Fibroblast of pulmonary artery (primary cell): ENCODE data around the gene POLA2.

Source experiments
- DNase-seq: peaks from one replicate; pipeline ENCODE4 v3.0.0-alpha.2; 2010; ENCODE audit warnings: low read depth
- H3K4me3 ChIP-seq: replicated peaks from 2 replicates; pipeline ENCODE4 v1.5.1; 2011; ENCODE audit warnings: low read depth, mild to moderate bottlenecking, control low read depth, low read length, moderate library complexity
- CTCF ChIP-seq: IDR thresholded peaks from 2 replicates; pipeline ENCODE4 v1.5.1; 2011; ENCODE audit warnings: mild to moderate bottlenecking, control low read depth, low read length, inconsistent platforms; ENCODE audit errors: missing control alignments

POLA2 gene

DNA sequence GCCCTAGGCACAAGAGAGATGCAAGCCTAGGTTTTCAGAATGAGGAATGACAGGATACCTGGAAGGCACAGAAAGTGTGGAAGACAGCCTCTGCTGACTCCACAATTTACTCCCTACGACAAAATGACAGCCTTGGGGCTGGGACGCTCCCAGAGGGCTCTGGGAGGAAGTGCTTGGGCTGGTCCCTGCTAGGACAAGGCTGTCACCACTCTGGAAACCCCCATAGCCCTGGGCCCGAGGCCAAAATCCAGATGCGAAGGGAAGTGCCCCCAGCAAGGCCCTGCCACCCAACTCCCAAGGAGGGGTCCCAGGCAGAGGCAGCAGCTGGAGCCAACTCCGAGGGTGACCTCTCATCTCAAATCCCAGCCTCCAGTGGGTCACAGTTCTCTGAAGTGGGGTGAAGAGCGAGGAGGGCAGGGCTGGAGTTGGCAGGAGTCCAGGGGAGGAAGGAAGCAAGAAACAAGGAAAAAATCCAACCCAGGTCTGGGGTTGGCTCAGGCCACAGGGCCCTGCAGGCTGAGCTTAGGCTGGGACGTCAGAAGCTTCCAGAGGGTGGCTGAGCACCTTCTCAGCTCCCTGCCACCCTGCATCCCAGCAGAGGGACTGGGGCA lies 46.6 kb downstream of the POLA2 start:
- DNase-seq, result peak; percentile 68
- no peak for TF ChIP-seq CTCF
- H3K4me3 ChIP-seq, result no peak overlapping the region

DNA sequence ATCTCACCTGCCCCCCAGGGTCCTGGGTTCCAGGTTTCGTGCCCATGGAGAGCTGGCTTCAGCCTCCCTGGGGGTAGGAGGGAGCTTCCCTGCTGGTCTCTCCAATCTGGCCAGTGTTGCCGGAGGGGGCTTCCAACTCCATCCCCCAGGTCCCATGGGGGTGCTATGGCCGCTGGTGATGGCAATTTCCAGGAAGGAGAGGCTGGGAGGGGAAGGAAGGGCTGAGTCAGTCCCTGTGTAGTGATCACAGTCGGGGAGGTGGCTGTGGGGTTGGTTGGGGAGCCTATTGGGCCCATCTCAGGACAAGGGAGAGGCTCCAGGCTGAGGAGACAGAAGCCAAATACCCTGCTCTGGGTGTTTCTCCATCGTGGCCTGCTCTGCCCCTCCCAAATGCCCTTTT lies 47.2 kb downstream of the POLA2 start:
- DNase-seq, result no peak
- no peak for TF ChIP-seq CTCF
- H3K4me3 ChIP-seq, result no peak overlapping the region

DNA sequence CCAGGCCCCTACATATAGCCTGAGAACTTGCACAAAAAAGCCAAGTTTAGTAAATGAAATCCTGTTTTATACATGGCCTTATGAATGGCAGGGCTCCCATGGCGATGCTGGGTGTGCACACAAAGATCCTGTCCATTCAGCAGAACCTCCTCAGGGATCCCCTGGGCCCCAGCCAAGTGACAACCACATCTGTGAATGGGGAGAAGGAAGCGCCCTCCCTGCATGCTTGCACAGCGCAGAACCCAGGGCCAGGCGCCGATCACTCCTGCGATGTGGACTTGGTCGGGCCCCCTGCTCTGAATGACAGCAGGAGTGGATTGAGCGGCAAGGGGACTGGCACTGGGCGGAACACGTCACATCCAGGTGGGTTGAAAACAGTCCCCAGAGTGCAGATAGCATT lies 48.5 kb downstream of the POLA2 start:
- no peak for TF ChIP-seq CTCF
- DNase-seq, result no peak
- H3K4me3 ChIP-seq, result no peak overlapping the region

GRCh38 chr11:65310736-65311135 lies 49.0 kb downstream of the POLA2 start:
- TF ChIP-seq CTCF, result no peak
- no peak overlapping the region for H3K4me3 ChIP-seq

GRCh38 chr11:65311170-65311678 lies 49.5 kb downstream of the POLA2 start:
- no peak for DNase-seq
- no peak for TF ChIP-seq CTCF
- H3K4me3 ChIP-seq, result no peak overlapping the region

More at GRCh38 chr11:65310736-65311135, 49.0 kb downstream of the POLA2 start:
- no peak for DNase-seq

- DNase-seq, result peak; percentile 86
- peak within 1 kb of the TSS; percentile 95 for H3K4me3 ChIP-seq
- TF ChIP-seq CTCF, result no peak
Observed at GRCh38 chr11:65314501-65315203, 52.9 kb downstream of the POLA2 start, which contains the start of gene CDC42EP2. TSS of gene CDC42EP2 (plus strand) at chr11:65314866. CDS start at chr11:65320899, 6,033 bp downstream.
